ENCODE data around the gene RERE.

- TF ChIP-seq CTCF (IDR thresholded peaks at IDR 0.05; ENCODE audit: extremely low read depth in 1 of 2, insufficient read depth in 1 of 2, low read depth in 1 of 2, low read length in 2 of 2) (no peak), EZH2 (IDR thresholded peaks at IDR 0.05; ENCODE audit: borderline replicate concordance, low read depth, low read length, severe bottlenecking) (no peak), MAX (IDR thresholded peaks at IDR 0.05; ENCODE audit: insufficient read depth, insufficient read length) (no peak), POLR2A (IDR thresholded peaks at IDR 0.05; ENCODE audit: low read depth, low read length) (no peak), POLR2AphosphoS5 (IDR thresholded peaks at IDR 0.05; ENCODE audit: insufficient read depth, low read depth, low read length) (no peak), FOS (IDR thresholded peaks at IDR 0.05; ENCODE audit: borderline replicate concordance, insufficient read depth, low read length) (no peak), GATA2 (IDR thresholded peaks at IDR 0.05; ENCODE audit: insufficient read depth, insufficient read length, low read depth, low read length) (no peak)
These were observed 301.1 kb downstream of the RERE start for GRCh38 chr1:8516278-8516777.
